Measurements from ENCODE around the gene PRSS38. TPM values are rescaled to one million over a fixed set of nuclear protein-coding genes. Genes with fewer than 3 reads are reported as not detected.

Gene PRSS38
- total RNA-seq, 2 experiments from 2014 or later, result not detected

- ATAC-seq (ENCODE audit: poor library complexity) (no peak), DNase-seq (peak in 2 of 14 experiments; percentile 16 to 32)
- ChIA-PET CTCF (no interaction called here), POLR2A (no interaction called here)
- Mint-ChIP-seq H3K4me1 (ENCODE audit: low read depth) (peaks cover 35% of the 10 kb centered on the region), H3K27me3 (no peaks in the 10 kb centered on the region), H3K4me3 (peak overlapping the region; percentile 70), H3K36me3 (ENCODE audit: low read depth) (no peaks in the 10 kb centered on the region), H3K9me3 (no peaks in the 10 kb centered on the region), H3K27ac (peak overlapping the region; percentile 87)
- peak overlapping the region in 1 of 2 donors; percentile 64 for H3K27ac ChIP-seq (ENCODE audit: low read depth in 1 of 2, low read length in 2 of 2)
- H3K9me3 ChIP-seq (ENCODE audit: control insufficient read depth in 1 of 2, insufficient read depth in 1 of 2, low read length in 2 of 2), result no peaks in the 10 kb centered on the region
- no peak for TF ChIP-seq CTCF (IDR thresholded peaks at IDR 0.05)
- no peaks in the 10 kb centered on the region for H3K36me3 ChIP-seq (ENCODE audit: insufficient read depth, low read length)
- intact Hi-C loops (cut with DNase I, micrococcal nuclease), result loop anchor here in 1 of 2 experiments (5.0 to 10.0 kb wide), 4 partner anchors 101 to 766 kb away; partner anchors contain the start of genes JMJD4 and SNAP47
- H3K4me3 ChIP-seq (ENCODE audit: low read length), result no peak overlapping the region
- H3K27me3 ChIP-seq (ENCODE audit: control insufficient read depth in 1 of 2, insufficient read depth in 2 of 2, low read length in 2 of 2), result no peaks in the 10 kb centered on the region
- H3K4me1 ChIP-seq (ENCODE audit: insufficient read depth, low read length), result peaks cover 61% of the 10 kb centered on the region
These were observed 73.0 kb downstream of the PRSS38 start for GRCh38 chr1:227888404-227889046.

- DNase-seq (peak in 2 of 14 experiments; percentile 12 to 30), ATAC-seq (ENCODE audit: poor library complexity) (no peak)
- Mint-ChIP-seq H3K4me3 (peak overlapping the region; percentile 42), H3K27ac (peak overlapping the region; percentile 87), H3K36me3 (ENCODE audit: low read depth) (no peaks in the 10 kb centered on the region), H3K9me3 (no peaks in the 10 kb centered on the region), H3K27me3 (no peaks in the 10 kb centered on the region), H3K4me1 (ENCODE audit: low read depth) (peaks cover 35% of the 10 kb centered on the region)
- Histone ChIP-seq H3K27ac (ENCODE audit: low read depth in 1 of 2, low read length in 2 of 2) (peak overlapping the region in 1 of 2 donors; percentile 4), H3K36me3 (ENCODE audit: insufficient read depth, low read length) (no peaks in the 10 kb centered on the region), H3K9me3 (ENCODE audit: control insufficient read depth in 1 of 2, insufficient read depth in 1 of 2, low read length in 2 of 2) (no peaks in the 10 kb centered on the region), H3K27me3 (ENCODE audit: control insufficient read depth in 1 of 2, insufficient read depth in 2 of 2, low read length in 2 of 2) (no peaks in the 10 kb centered on the region), H3K4me3 (ENCODE audit: low read length) (no peak overlapping the region), H3K4me1 (ENCODE audit: insufficient read depth, low read length) (peaks cover 54% of the 10 kb centered on the region)
- intact Hi-C loops (cut with DNase I, micrococcal nuclease), result loop anchor here in 1 of 2 experiments (5.0 to 10.0 kb wide), 4 partner anchors 102 to 766 kb away; partner anchors contain the start of genes JMJD4 and SNAP47
- POLR2A ChIA-PET, result no interaction called here
- CTCF ChIA-PET, result no interaction called here
- no peak for TF ChIP-seq CTCF (IDR thresholded peaks at IDR 0.05)
These were observed 73.8 kb downstream of the PRSS38 start for GRCh38 chr1:227889047-227889862.

- no peak for TF ChIP-seq CTCF (IDR thresholded peaks at IDR 0.05)
- H3K4me3 ChIP-seq (ENCODE audit: low read length), result no peak overlapping the region
- no peaks in the 10 kb centered on the region for H3K27me3 ChIP-seq (ENCODE audit: control insufficient read depth in 1 of 2, insufficient read depth in 2 of 2, low read length in 2 of 2)
- ChIA-PET POLR2A (no interaction called here), CTCF (no interaction called here)
- H3K4me3 Mint-ChIP-seq, result no peak overlapping the region
- no peaks in the 10 kb centered on the region for H3K9me3 Mint-ChIP-seq
- ATAC-seq (ENCODE audit: poor library complexity), result no peak
- H3K27me3 Mint-ChIP-seq, result no peaks in the 10 kb centered on the region
- H3K4me1 Mint-ChIP-seq (ENCODE audit: low read depth), result peaks cover 30% of the 10 kb centered on the region
- peak in 1 of 14 experiments; percentile 30 for DNase-seq
- H3K27ac ChIP-seq (ENCODE audit: low read depth in 1 of 2, low read length in 2 of 2), result no peak overlapping the region
- intact Hi-C loops (cut with DNase I, micrococcal nuclease), result loop anchor here in 1 of 2 experiments (5.0 to 10.0 kb wide), 4 partner anchors 103 to 765 kb away; partner anchors contain the start of genes JMJD4 and SNAP47
- H3K9me3 ChIP-seq (ENCODE audit: control insufficient read depth in 1 of 2, insufficient read depth in 1 of 2, low read length in 2 of 2), result no peaks in the 10 kb centered on the region
- H3K36me3 Mint-ChIP-seq (ENCODE audit: low read depth), result no peaks in the 10 kb centered on the region
- H3K4me1 ChIP-seq (ENCODE audit: insufficient read depth, low read length), result peaks cover 47% of the 10 kb centered on the region
- no peaks in the 10 kb centered on the region for H3K36me3 ChIP-seq (ENCODE audit: insufficient read depth, low read length)
- H3K27ac Mint-ChIP-seq, result peak overlapping the region; percentile 87
These were observed 74.5 kb downstream of the PRSS38 start for GRCh38 chr1:227889863-227890405.

Measured in CD4-positive, alpha-beta T cell (primary cell).